DMS114 treated with DMSO at 0.1 percent for 48 hours (cell line): Measurements from ENCODE around the gene ENTPD2.
"Not testable (repeated sequence)": the region's sequence is repeated elsewhere in the genome, so short reads cannot be mapped to it uniquely, and the experiment has no call there.

Source experiments
- DNase-seq: peaks from one replicate; lab custom pipeline; 2025; ENCODE audit not compliant: unreplicated experiment; lab: John Stamatoyannopoulos, UW

Gene ENTPD2

DNA sequence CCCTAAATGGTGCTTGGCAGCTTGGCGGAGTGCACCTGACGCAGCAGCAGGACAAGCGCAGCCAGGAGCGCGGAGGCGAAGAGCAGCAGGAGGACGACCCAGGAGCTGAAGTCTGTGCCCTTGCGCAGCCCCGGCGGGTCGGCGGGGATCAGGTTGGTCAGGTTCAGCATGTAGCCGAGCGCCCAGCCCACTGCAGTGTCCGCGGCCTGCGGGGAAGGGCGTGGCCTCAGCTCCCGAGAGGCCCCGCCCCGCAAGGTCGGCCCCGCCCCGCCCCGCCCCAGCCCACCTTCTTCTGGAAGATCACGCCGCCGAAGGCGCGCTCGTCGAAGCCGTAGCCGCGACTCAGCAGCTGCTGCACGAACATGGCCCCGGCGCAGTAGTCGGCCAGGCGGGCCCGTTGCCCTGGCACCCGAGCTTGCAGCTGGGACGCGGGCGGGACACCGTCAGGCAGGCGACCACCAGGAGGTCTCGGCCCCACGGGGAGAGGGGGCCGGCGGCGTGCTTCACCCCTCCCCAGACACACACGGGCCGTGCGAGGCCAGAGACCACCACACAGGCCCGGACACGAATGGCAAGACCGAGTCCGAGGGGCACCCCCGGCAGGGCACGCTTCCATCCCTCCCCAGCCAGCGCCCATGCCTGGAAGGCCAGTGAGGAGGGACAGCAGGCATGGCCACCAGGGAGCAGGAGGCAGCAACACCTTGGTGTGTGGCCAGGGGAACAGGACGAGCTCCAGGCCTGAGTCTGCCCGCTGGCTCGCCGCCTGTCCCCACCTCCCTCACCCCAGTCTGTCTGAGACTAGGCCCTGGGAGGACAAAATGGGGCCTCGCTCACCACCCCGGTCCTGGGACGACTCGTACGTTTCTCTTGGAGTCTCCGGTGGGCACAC, 5.0 kb downstream of the ENTPD2 start:
- no peak for DNase-seq

DNA sequence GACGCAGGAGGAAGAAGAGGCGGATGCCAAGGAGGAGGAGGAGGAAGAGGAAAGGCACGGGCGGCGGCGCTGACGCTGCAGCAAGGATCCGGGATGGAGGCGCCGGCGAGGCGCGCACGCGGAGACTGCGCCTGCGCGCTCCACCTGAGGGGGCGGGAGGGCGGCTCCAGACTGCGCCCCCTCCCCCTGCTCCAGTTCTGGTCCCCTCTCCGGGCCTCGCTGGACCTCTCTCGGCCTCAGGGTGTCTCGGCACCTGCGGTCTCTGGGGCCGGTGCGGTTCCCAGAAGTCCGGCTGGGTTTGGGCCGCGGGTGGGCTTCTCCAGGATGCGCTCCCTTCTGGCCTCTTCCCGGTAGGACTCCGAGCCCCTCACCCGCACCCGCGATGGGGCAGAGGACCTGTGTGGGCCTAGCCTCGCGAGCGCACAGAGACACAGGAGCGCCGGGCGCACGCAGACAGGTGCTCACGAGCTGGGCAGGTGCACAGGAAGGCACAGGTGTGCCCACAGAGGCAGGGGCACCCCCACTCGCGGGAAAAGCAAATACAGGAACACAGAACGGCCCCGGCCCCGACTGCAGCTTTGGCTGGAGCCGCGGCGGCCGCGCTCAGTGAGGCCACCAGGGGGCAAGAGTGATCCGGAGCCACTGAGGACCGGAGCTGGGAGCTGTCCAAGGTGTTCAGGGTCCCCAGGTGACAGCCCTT, 7.6 kb downstream of the ENTPD2 start, which contains the start of gene NPDC1:
Gene NPDC1, minus strand, starts transcription at position 90 of the 700 bp plus-strand sequence. CDS start 188 bp downstream, outside the sequence.
- DNase-seq, result peak; percentile 46

DNA sequence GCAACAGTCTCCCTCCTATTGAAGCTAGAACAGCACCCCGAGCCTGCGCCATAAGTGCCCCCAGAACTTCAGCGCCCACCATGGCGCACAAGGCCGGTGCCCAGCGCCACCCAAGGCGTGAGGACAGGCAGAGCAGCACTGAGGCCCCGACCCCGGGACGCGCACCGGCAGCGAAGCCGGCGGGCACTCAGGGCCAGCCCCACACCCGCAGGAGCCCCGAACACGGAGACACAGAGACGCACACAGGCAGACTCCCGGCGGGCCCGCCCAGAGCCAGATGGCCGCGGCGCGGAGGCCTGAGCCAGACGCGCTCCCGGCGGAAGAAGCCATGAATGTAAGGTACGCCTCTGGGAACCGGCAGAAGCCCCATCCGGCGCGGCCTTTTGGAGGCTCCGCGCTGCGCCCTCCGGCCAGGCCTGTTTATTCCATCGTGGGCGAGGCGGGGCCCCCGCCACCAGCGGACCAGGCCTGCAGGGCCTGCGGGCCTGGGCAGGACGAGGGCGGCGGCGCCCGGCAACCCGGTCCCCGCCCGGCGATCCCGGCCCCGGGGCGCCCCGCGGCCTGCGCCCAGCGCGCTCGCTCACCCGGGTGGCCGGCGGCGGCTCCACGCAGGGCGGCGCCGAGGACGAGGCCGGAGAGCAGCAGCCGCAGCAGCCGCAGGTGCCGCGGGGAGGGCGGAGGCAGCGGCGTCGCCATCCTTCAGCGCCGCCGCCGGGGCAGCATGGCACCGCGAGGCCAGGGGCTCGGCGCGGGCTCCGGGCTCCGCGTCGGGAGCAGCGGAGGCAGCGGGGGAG, 8.4 kb downstream of the ENTPD2 start:
- DNase-seq, result no peak

DNA sequence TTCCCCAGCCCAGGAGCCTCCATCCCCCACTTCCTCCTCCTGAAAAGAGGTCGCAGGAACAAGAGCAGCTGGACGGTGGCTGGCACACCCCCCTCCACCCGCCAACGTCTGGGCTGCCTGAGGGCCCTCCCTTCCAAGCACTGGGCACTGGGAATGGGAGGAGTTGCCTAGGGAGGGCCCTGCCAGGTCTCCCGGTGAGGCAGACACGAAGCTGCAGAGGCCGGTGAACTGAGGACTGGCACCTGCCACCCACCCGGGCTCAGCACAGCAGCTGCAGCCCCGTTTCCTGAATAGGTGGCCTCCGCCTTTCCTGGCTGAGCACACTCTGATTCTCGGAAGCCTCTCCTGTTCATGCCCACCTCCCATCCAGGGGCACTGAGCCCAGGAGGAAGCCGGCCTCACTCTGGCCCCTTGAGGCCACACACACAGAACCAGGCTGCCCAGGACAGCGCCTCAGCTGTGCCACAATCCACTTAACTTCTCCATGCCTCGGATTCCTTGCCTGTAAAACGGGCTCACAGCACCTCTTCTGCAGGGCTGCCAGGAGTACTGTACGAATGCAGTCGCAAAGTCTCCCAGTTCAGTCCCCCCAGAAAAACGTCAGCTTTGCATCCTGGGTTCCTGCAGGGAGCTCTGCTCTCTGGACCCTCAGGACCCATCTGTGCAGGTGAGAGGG, 9.2 kb downstream of the ENTPD2 start:
- no peak for DNase-seq

DNA sequence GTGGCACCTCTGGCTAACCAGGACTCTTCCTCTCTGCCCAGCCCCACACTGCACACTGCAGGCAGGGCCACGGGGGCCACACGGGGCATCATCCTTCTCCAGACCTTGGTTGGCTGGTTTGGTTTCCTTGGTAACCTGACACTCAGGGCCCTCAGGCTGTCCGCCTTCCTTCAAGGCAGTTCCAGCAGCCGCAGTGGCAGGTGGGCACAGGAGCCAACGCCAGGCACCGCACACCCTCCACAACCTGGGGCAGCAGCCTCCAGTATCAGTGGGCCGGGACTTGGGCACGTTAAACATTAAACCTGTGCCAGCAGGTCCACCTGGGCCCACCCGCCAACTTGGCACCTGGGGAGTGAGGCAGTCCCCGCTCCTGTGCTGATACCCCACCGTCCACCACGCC, 9.8 kb downstream of the ENTPD2 start:
- no peak for DNase-seq

DNA sequence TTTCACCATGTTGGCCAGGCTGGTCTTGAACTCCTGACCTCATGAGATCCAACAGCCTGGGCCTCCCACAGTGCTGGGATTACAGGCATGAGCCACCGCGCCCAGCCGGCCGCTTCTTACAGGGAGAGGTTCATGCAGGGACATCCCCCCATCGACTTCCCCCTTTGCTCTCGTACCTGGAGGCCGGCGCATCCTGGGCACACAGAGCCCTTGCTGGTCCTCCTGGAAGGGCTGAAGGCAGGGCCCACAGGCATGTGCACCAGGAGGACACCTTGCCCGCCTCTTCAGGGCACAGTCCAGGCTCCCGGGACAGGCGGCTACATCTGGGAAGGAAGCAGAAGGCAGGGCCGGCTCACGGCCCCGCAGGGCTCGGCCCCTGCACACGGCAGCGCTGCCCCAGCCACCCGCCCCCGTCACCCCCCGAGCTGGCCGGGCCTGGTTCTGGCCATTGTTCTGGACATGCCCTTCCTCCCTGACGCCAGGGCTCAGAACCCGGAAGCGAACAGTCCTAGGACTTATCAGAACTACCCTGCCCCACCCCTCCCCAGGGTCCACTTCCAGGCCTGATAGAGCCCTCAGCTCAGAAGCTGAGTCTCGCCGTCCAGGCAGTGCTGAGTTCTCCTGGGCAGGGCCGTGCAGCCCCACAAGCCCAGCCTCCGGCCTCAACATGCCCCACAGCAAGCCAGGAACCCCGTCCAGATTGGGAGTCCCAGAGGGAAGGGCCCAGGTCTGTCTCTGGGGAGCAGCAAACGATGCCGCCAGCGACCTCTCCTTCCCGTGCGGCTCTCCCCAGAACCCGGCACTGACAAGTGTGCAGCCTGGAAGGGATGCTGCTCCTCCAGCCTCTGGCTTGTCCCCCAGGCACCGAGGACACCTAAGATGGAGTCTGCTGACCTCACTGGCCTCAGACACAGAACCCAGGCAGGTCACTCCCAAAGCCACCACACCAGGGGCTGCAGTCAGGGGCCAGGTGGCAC, 10.8 kb downstream of the ENTPD2 start:
- no peak for DNase-seq

DNA sequence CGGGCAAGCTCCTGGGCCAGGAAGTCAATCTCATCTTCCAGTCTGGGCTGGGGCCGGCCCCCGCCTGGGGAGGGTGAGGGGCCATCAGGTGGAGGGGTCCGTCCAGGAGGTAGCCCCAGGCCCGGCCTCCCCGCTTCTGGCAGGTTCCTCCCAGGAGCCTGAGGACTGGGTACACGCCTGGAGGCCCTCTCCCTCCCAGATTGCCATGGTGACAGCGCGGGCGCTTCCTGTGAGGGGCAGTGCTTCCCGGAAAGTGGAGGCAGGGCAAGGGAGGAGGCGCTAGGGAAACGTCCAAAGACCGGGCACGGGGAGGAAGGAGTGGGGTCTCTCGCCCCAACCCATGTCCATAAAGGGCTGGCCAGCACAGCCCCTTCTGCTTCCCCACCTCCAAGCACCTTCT, 12.7 kb downstream of the ENTPD2 start:
- no peak for DNase-seq

DNA sequence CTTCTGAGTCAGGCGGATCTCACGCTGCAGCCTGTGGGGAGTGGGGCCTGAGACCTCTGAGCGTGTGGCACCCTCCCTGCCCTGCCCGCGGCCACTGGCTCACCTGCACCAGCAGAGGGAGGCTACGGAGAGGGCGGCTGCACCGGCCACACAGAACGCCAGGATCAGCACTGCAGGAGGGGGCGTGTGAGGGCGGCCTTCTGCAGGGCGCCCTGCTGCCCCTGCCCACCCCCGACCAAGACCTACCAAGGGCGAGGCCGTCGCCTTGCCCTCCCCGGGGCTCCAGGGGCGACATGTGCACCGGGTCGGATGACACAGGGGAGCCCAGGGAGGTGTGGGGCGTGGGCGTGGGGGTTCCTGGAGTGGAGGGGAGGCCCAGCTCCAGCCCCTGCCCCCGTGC, 13.3 kb downstream of the ENTPD2 start:
- no peak for DNase-seq

DNA sequence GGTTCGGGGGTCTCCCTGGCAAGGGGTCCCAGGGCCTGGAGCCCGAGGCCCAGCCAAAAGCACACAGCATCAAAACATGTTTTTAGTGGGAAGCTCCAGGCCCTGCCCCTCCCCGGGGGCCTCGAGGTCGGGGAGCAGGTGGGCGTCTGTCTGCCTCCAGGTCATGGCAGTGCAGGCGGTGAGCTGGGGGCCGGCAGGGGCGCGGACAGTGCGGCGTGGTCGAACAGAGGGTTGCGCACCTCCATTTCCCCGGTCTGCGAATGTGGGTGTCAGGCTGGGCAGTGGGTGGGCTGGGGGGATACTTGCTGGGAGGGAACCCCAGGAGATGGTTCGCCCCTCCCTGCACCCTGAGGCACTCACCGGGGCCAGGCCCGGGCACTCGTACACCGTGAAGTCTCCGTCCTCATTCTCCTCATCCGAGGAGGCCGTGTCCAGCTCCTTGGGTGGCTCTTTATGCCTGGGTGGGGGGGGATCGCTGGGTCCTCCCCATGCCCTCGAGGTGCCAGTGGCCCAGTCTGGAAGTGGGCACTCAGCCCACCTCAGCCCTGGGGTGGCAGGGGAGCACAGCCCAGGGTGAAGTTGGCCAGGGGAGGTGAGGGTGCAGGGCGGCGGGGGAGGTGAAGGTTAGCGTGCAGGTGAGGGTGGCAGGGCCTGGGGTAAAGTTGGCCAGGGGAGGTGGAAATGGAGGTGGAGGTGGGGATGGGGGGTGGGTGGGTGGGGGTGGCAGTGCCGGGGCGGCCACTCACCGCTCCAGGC, 14.1 kb downstream of the ENTPD2 start:
- DNase-seq, result no peak

DNA sequence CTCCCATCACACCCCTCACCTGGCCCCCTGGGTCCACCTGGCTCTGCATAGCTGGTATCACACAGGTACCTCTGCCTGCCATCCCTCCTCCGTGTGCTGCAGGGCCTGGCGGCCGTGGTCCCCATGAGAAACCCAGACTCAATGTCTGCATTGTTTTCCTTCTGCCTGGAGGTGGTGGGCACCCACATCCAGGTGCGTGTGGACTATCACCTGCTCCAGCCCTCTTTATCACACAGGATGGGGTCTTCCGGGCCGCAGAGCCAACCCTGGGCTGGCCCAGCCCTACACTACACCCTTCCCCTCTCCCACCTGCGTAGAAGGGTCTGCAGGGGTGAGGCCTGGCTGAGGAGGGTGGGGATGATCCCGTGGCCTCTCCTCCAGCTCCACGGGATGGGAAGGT, 14.9 kb downstream of the ENTPD2 start:
- no peak for DNase-seq

DNA sequence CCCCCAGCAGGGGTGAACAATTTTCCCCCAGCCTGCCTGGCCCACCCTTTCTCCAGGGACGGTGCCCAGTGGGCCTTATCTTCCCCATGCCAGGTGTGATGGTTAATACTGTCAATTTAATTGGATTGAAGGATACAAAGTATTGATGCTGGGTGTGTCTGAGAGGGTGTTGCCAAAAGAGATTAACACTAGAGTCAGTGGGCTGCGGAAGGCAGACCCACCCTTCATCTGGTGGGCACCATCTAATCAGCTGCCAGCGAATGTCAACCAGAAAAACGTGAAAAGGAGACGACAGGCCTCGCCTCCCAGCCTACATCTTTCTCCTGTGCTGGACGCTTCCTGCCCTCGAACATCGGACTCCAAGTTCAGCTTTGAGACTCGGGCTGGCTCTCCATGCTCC, 16.4 kb downstream of the ENTPD2 start:
- no peak for DNase-seq

DNA sequence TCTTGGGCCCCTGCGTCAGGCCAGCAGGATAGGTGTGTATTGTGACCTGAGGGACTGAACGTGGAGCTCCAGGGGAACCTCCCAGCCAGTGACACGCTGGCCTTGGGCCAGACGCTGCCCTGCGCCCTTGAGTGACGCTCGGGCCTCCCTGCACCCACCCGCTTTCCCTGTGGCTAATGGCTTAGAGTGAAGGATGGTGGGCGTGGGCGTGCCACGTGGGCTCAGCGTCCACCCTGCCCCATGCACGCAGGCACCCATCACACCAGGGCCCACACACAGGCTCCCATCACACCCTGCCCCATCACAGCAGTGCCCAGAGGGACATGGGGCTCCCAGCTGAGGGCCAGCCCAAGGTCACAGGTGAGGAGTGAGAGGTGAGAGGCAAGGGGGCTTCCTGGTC, 16.8 kb downstream of the ENTPD2 start:
- DNase-seq, result no peak

DNA sequence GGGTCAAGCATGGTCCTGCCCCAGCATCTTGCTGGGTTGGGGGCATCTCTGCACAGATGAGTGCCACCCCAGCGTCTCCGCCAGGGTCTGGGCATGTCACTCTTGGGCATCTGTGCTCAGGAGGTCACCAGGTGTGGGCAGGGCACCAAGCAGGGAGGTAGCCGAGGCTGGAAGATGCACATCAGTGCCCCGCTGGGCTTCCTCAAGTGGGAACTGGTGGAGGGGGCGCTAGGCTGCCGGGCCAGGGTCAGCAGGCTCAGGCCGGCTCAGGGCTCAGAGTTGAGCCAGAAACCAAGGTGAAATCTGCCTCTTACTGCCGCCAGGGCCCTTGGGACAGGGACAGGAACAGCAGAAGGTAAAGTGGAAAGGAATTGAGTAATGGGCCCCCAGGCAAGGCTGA, 17.9 kb downstream of the ENTPD2 start:
- DNase-seq, result no peak

DNA sequence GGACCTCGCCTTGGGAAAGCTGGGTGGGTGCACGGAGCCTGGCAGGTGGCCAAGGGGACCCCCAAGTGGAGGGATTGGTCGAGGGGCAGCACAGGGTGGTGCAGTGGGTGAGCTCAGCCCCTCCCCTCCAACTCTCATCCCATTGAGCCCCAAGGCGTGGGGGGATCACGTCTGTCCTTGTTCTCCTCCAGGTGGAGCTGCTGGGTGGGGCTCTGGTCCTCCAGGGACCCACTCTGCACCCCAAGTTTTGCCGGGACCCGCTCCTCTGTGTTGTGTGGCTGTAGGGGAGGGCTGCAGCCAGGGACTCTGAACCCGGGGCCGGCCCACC, 18.4 kb downstream of the ENTPD2 start:
- DNase-seq, result no peak

DNA sequence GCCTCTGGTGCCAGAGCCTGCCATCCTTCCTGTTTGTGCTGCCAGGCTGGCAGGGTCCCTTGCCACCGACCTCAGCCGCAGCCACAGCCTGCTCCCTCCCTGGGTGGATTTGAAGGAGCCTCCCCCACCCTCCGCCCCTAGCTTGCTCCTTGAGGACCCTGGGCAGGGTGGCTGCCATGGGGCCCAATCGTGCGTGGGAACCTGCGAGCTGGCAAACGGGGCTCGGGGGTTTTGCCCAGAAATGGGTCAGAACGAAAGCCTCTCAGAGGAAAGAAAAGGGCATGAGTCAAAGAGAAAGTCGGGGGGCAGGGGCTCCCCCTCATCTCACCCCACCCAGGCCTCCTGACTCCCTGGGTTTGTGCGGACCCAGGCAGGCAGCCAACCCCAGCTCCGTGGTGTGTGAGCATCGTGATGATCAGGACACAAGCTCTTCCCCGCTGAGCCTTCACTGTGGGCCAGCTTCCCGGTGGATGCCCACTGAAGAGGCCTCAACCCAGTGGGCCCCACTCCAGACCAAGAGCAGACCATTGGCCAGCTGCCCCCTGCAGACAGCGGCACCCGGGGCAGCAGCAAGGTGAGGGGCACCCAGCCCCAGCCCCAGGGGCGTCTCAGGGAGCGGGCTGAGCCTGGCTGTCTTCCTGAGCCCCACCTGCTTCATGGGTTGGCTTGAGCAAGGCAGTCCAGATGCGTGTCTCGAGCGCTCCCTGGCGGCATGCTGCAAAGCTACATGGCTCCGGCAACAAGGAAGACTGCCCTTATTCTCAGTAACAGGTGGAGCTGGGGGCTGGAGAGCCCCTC, 19.0 kb downstream of the ENTPD2 start:
- peak; percentile 52 for DNase-seq

DNA sequence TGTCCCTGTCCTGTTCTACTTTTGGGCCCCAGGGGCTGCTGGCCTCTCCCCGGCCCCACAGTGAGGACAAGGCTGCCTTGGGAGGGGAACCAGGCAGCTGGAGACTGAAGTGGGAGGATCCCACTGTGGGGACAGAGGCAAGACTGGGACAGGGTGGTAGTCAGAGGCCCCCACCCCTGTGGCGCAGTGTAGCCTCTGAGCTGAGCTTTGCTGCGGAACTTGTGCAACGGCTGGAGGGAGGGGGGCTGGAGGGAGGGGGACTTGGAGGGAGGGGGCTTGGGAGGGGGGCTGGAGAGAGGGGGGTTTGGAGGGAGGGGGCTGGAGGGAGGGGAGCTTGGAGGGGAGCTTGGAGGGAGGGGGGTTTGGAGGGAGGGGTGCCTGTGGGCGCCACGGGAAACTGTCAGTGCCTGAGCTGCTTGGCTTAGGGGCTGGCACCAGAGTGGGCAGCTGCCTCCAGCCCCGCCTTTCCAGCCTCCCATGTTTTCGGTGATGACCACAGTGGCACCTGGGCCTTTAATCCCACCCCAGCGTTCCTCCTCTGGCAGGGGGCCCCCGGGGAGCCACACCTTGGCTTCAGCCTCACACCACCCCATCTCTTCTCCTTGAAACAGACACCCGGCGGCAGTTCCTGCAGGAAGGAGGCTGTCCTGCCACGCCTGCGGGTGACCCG, 19.7 kb downstream of the ENTPD2 start:
- DNase-seq, result no peak

DNA sequence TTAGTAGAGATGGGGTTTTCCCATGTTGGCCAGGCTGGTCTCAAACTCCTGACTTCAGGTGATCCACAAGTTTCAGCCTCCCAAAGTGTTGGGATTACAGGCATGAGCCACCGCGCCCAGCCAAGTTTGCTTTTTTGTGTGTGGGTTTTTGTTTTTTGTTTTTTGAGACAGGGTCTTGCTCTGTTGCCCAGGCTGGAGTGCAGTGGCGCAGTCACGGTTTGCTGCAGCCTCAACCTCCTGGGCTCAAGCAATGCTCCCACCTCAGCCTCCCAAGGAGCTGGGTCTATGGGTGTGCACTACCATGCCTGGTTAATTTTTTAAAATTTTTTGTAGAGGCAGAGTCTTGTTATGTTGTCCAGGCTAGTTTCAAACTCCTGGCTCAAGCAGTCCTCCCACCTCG, 20.4 kb downstream of the ENTPD2 start:
- not testable (repeated sequence) for DNase-seq

DNA sequence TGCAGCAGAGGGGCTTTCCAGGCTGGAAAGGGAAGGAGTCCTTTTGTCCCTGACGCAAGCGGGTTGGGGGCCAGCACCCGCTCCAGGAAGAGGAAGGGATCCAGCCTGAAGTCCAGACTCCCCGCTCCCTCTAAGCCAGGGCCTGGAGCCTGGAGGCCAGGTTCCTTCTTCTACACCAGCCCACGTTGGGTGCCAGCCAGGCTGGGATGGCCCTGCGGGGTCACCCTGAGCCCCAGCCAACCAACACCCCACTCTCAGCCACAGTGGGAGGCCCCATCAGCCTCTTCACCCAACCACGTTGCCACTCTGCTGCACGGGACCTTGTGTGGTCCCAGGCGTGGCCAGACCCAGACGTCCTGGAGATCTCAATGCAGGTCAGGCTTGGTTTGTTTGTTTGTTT, 21.0 kb downstream of the ENTPD2 start:
- DNase-seq, result no peak
